NCI-H345 treated with DMSO at 0.1 percent for 48 hours (cell line): ENCODE data around the gene PAX3.

Experiments
- DNase-seq: peaks from one replicate; lab custom pipeline; 2025; ENCODE audit not compliant: unreplicated experiment; lab: John Stamatoyannopoulos, UW

Gene PAX3

DNA sequence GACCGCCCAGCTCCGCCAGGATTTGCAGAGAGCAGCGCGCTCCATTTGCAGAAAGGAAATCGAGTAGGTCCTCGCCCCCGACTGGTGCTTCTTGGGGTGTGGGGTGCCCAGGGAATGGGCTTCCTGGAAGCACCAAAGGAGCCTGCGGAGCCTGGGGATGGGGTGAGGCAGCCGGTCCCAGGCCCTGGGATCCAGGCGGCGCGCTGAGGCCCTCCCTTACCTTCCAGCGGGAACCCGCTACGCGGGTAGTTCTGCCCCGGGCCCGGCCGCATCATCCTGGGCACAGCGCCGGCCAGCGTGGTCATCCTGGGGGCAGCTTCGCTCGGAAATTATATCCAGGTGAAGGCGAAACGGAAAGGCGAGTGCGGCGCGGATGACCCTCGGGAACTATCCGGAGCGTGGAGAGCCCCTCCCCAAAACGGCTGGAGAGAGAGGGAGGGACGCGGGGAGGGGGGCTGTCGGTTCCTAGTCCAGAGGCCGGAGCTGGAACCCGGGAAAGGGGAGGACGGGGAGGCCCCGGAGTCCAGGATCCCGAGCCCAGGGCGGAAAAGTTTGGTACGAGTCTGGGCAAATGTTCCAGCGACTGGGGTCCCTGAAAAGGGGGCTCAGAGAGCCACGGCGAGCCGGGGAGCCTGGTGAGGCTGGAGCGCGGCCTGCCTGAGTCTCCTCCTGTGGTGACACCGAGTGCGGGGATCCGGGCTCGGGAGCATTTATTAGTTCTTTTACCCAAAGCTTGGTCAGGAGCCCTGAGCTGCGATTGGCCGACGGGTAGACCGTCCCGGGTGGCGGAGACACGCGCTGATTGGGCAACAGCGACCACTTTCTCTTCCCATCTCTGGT lies at the start of gene PAX3:
PAX3 (minus strand) TSS at position 688 of the 840 bp plus-strand sequence; CDS start at position 305, 383 bp downstream.
- DNase-seq = no peak

DNA sequence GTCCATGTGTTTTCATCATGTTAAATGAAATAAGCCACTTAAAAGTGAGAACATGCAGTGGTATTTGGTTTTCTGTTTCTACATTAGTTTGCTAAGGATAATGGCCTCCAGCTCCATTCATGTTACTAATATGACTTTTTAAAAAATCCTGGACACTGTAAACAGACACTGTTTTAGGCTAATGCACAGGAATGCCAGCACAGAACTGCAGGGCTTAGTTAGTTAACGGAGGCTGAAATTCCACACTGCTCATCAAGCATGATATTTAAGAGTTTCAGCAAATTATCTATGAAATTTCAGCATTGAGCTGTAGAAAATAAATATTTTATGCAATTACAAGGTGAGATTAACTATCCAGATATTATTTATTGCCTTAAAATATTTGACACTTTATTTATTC lies 42.5 kb upstream of the PAX3 start:
- no peak for DNase-seq

DNA sequence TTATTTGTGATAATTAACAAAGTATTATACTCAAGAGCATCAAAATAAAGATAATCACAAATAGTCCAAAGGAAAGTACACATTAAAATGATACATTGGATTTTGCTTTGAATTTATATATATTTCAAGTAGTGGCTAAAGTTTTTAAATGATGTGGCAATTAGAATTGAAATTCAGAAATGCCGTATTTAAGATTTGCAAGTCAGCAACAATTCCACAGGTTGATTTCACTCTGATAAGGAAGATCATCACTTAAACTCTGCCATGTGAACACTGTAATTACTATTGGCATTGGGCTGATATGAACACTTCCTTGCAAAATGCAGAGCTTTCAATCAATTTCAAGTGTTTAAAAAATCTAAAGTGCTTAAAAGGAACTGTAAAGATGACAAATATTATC lies 39.6 kb upstream of the PAX3 start:
- no peak for DNase-seq

- DNase-seq = no peak
Observed at GRCh38 chr2:222336931-222337330, 38.1 kb upstream of the PAX3 start.

DNA sequence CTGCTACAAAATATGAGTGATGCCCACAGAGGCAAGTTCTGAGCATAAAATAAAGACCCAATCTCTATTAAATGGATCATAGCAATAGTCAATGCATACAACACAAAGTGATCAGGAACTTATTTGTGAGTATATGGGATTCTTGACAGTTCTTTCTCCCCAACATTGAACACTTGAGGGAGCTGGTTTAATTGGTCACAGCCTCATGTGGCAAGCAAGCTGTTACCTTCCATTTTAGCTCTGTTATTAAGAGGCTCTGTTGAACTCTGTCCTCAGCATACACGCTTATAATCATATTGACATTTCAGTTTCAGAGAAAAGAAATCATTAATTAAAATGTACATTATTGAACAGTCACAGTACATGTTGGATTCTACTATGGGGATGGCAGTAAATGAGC lies 37.6 kb upstream of the PAX3 start:
- DNase-seq = no peak

DNA sequence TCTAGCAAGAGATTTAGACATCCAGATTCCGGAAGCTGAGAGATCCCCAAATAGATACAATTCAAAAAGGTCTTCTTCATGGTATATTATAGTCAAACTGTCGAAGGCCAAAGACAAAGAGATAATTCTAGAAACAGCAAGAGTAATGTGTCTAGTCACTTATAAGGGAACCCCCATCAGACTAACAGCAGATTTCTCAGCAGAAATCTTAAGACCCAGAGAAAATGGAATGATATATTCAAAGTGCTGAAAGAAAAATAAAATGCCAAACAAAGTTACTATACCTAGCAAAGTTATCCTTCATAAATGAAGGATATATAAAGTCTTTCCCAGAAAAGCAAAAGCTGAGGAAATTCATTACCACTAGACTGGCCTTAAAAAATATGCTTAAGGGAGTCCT lies 36.1 kb upstream of the PAX3 start:
- DNase-seq = no peak

DNA sequence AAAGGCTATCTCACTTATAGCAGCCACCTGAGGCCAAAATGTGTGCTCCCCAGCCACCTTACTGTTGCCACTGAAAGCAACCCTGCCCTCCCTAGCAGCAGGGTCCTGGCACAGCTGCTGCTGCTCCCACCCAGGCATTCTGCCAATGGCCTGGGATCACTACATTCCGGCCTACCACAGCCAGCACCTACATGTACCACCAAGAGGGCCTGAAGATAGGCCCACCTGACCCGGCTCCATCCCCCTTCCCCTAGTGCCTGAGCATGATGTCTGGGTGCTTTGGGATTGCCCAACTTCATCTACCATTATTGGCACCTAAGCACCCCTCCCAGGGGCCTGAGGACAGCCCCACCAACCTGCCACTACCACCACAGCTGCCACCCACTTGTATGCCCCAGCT lies 34.6 kb upstream of the PAX3 start:
- DNase-seq = no peak

- no peak for DNase-seq
Observed at GRCh38 chr2:222332116-222332515, 33.3 kb upstream of the PAX3 start.

DNA sequence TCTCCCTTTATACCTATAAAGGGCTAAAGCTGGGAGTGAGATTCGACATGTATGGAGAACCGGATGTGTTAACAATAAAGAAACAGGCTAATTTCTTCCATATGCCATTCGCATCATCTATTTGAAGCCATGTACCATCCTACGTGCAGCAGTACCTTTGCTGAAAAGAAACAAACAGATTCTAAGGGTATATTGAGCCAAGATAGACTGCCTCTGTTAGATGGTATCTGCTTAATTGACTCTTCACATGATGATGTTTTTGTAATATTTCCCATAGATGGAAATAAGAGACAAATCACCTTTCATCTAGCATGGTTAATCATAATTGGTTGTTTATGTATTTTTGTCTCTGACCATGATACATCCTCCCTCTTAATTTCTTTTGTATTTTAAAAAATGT lies 32.1 kb upstream of the PAX3 start:
- DNase-seq = no peak

DNA sequence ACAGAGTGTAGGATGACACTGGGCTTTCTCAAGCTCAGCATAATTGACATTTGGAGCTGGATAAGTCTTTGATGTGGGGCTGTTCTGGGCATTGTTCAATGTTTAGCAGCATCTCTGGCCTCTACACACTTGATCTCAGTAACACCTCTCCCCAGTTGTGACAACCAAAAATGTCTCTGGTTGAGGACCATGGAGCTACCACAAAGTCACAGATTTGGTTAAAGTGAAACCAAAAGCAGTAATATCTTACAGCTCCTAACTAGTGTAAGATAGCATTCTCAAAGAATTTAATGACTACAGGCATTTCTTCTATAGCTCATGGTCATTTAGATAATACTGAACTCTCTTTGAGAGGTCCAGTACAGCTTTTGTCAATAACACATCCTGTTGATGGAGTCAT lies 23.4 kb upstream of the PAX3 start:
- DNase-seq = no peak

GRCh38 chr2:222320436-222321395 lies 21.9 kb upstream of the PAX3 start:
- DNase-seq = no peak

- peak; percentile 58 for DNase-seq
Observed at GRCh38 chr2:222319586-222320435, 21.0 kb upstream of the PAX3 start.

DNA sequence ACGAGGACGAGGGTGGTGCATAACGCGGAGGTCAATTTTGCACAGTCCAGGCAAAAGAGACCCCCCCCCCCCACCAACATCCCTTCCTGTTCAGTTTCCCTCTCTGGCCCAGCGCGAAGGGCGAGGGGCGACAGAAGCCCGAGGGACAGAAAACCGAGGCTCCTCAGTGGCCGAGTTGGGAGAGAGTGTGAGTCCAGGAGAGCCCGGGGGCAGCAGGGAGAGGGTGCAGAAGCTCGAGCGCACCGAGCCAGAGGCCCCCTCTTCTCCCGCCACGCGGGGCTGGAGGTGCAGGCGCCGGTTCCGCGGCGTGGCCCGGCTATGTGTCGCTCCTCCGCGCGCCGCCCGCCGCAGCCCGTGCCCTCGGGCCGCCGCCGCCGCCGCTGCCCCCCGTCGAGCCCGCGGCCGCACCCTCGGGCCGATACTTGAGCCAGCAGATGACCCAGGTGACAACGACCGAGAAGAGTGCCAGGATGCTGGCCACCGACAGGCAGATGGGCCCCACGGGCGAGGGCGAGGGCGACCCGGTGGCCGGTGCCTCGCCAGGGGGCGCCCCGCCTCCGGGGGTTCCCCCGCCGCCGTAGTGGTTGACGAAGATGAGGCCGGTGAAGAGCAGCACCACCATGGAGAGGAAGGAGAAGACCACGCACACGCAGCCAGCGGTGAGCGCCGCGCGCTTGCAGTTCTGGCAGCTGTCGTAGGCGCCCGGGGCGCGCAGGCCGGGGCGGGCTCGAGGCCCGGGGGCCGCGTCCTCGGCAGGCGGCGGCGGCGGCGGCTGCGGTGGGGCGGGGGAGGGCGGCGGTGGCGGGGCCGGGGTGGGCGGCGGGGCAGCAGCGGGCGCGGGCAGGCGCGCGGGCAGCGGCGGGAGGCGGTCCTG lies 20.2 kb upstream of the PAX3 start:
- DNase-seq = no peak

DNA sequence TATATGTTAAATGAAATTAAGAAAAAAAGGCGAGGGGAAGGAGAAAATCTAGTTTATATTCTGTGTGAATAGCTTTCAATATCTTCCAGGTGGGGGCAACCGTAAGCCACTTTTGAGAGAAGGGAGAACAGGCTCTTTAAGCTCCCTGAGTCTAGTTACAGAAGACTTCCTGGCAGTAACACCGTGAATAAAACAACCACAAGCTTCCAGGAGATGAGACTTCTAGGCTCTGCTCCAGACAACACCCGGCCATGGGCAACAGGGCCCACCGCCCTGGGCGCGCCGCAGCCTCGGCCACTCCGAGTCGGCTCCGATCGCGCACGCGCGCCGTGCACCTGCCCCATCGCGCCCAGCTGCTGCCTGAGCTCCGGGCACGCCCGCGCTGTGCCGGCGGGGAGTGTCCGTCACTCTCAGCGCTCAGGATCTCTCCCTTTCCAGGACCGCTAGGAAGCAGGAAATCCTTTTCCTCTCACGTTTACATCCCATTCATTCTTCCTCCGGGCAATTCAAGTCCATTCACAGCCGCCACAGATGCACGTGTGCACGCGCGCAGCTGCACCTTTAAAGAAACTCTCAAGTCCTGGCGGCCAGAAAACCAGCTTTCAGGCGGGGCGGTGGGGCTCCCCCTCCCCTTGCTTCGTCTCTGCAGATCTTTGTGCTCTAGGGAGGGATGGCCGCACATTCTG lies 19.4 kb upstream of the PAX3 start:
- peak; percentile 76 for DNase-seq

DNA sequence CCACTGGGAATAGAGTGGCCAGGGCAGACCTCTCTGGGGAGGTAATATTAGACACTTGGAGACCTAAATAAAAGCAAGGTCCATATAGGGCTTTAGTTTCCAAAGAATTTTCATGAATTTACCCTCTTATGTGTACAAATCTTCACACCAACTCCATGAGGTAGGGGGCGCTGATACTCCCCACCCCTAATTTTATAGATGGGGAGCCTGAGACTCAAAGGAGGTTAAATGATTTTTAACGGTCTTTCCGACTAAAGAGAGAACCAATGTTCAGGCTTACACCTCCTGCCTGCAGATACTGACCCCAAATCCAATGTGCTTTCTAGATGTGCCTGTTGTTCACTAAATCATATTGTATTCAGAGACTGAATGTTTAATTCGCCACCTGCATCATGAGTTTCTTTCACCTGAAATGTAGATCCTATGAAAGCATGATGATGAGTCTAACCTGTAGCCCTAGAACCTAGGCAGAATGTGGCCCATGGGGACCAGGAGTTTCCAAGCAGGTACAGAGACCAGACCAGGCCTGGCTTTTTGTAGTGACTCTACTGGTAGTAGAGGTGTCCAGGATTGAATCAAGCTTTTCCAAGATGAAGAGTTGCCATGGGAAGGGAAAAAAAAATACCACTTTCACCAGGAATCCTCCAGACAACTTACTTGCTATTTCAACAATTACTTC lies 16.8 kb upstream of the PAX3 start:
- DNase-seq = no peak

DNA sequence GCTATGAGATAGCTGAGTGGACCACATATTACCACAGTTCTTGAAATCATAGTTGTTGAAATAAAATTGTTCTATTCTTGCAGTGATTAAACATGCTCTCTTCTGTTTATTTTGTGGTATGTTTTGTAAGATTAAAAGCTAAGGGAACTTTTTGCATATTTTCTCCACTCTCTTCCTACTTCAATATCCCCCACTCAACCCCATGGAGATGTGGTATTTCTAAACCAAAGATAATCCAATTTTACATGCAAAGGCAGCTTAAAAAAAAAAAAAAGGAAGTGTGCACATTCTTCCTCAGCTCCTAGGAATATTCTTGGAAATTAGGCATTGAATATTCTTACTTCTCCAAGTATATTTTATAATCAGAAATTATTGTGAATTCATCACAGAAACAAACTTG lies 15.0 kb upstream of the PAX3 start:
- DNase-seq = no peak

DNA sequence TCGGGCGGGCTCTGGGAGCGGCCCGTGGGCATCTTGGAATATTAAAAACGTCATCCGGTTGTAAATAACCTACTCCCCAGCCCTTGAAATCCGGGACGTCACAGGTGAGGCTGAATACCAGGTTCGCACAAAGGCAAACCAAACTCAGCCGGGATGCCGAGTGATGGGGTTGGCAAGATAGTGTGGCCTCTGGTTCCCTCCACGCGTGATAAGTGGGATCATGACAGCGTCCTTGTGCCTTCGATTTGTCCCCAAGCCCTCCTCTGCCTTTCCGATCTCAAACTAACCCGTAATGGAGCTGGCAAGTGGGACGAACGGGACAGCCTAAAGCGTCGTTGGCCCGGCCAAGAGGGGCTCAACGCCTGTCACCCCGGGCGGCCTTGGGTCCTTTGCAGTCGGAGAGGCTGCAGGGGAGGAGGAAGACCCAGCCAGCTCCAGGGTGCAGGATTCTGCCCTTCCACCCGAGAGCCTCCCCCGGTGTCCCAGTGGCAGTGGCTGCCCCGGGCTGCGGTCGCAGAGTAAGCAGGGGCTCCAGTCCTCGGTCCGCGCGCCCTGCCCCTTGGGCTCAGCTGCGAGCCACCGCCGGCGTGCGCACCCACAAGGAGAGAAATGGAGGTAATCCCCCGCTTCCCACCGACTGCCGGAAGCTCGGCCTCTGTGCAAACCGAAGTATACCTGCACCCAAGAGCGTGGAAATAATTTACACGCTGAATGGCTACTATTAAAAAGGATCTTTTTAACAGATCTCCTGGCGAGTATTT lies 13.4 kb upstream of the PAX3 start:
- no peak for DNase-seq

GRCh38 chr2:222311319-222311977 lies 12.7 kb upstream of the PAX3 start:
- no peak for DNase-seq
